HCT116 (cell line): Measurements from ENCODE around the gene EYA2. TPM values are rescaled to one million over a fixed set of nuclear protein-coding genes. Genes with fewer than 3 reads are reported as not detected.

Source experiments
- ATAC-seq: fragments of 200-7000 bp; cut with Tn5 transposase; 2 replicates; pipeline ENCODE4 v1.9.1; 2020; ENCODE audit warnings: mild to moderate bottlenecking, moderate library complexity
- BruUV-seq: library from RNA; stranded (reverse); fragments of 400-500 nt; replicated peaks from 2 replicates; lab custom pipeline; 2021; lab: Mats Ljungman, UMichigan
- CTCF ChIA-PET: fragments of 300-600 bp; sonication (Branson Sonifier 250); formaldehyde crosslinking; loops from one replicate; lab custom pipeline; 2021; ENCODE audit warnings: antibody characterized with exemption; lab: Charles Lee
- POLR2A ChIA-PET: fragments of 300-600, 350-600 bp; sonication (Branson Sonifier 250); formaldehyde crosslinking; loops from one replicate; lab custom pipeline; 2021; ENCODE audit warnings: antibody characterized with exemption; lab: Charles Lee
- RAD21 ChIA-PET, 2 experiments: fragments of 300-600 bp; sonication (Branson Sonifier 250); formaldehyde crosslinking; loops; one replicate each; lab custom pipeline; 2023; ENCODE audit warnings: low total read pairs in 2 of 2; ENCODE audit not compliant: uncharacterized antibody in 2 of 2, unreplicated experiment in 2 of 2, low non-redundant PET in 1 of 2; lab: Charles Lee
- DNase-seq: peaks from one replicate; pipeline ENCODE4 v3.0.0-alpha.2; 2010; ENCODE audit warnings: low read depth, low spot score
- H2AFZ ChIP-seq: fragments of 200-600 bp; shearing (Covaris generic), sonication (generic); 2 replicates; pipeline ENCODE4 v1.6.1; 2017; ENCODE audit warnings: low read depth, mixed run types, mixed read lengths, antibody characterized with exemption, low read length; ENCODE audit not compliant: poor library complexity, severe bottlenecking
- H3K27ac ChIP-seq: 2 replicates; pipeline ENCODE4 v1.5.1; 2012; ENCODE audit warnings: low read depth, low read length
- H3K27me3 ChIP-seq: fragments of 200-600 bp; sonication (generic); 2 replicates; pipeline ENCODE4 v1.6.1; 2016; ENCODE audit warnings: mixed run types, low read length, mixed read lengths; ENCODE audit not compliant: insufficient read depth
- H3K36me3 ChIP-seq, 2 experiments: fragments of 200-500 bp in 1 of 2; fragments of 200-600 bp in 1 of 2; sonication (Bioruptor generic) in 1 of 2; sonication (generic) in 1 of 2; 2 replicates each; pipeline versions ENCODE4 v1.5.1 to v1.6.1; 2014 to 2016; ENCODE audit warnings: low read length in 2 of 2, inconsistent platforms in 1 of 2, mixed read lengths in 1 of 2, mixed run types in 1 of 2; ENCODE audit not compliant: insufficient read depth in 2 of 2, control insufficient read depth in 1 of 2
- H3K4me1 ChIP-seq, 2 experiments: fragments of 200-600 bp in 1 of 2; sonication (generic) in 1 of 2; 2 replicates each; pipeline versions ENCODE4 v1.5.1 to v1.6.1; 2012 to 2017; ENCODE audit warnings: low read length in 2 of 2, inconsistent platforms in 1 of 2, mild to moderate bottlenecking in 1 of 2, mixed read lengths in 1 of 2, mixed run types in 1 of 2, moderate library complexity in 1 of 2; ENCODE audit not compliant: insufficient read depth in 2 of 2, control insufficient read depth in 1 of 2
- H3K4me2 ChIP-seq: fragments of 200-600 bp; sonication (generic); 2 replicates; pipeline ENCODE4 v1.6.1; 2017; ENCODE audit warnings: mixed run types, low read length, mixed read lengths
- H3K4me3 ChIP-seq, 2 experiments: fragments of 200-600 bp in 1 of 2; sonication (generic) in 1 of 2; replicated peaks in 1 of 2; 2 replicates each; pipeline ENCODE4 v1.5.1; 2011 to 2016; ENCODE audit warnings: low read length in 2 of 2, control low read depth in 1 of 2, low read depth in 1 of 2, mild to moderate bottlenecking in 1 of 2, mixed read lengths in 1 of 2, mixed run types in 1 of 2
- H3K79me2 ChIP-seq: fragments of 200-600 bp; sonication (generic); 2 replicates; pipeline ENCODE4 v1.6.1; 2017; ENCODE audit warnings: mild to moderate bottlenecking, mixed run types, low read length, moderate library complexity, mixed read lengths; ENCODE audit not compliant: insufficient read depth
- H3K9ac ChIP-seq: fragments of 200-600 bp; sonication (generic); 2 replicates; pipeline ENCODE4 v1.6.1; 2016; ENCODE audit warnings: low read length, mixed read lengths
- H3K9me2 ChIP-seq: fragments of 200-600 bp; sonication (generic), shearing (Covaris generic); 2 replicates; pipeline ENCODE4 v1.6.1; 2017; ENCODE audit warnings: mixed run types, mild to moderate bottlenecking, moderate library complexity; ENCODE audit not compliant: insufficient read depth
- H3K9me3 ChIP-seq, 2 experiments: fragments of 200-500 bp in 1 of 2; fragments of 200-600 bp in 1 of 2; sonication (Bioruptor generic) in 1 of 2; sonication (generic) in 1 of 2; 2 replicates each; pipeline ENCODE4 v1.6.1; 2014 to 2017; ENCODE audit warnings: low read length in 2 of 2, mixed read lengths in 2 of 2, inconsistent platforms in 1 of 2, low read depth in 1 of 2, mild to moderate bottlenecking in 1 of 2, mixed run types in 1 of 2, moderate library complexity in 1 of 2; ENCODE audit not compliant: control insufficient read depth in 1 of 2, insufficient read depth in 1 of 2
- H4K20me1 ChIP-seq: fragments of 200-600 bp; sonication (generic), shearing (Covaris generic); 2 replicates; pipeline ENCODE4 v1.6.1; 2017; ENCODE audit warnings: mixed run types, mild to moderate bottlenecking, moderate library complexity; ENCODE audit not compliant: insufficient read depth
- CBX3 ChIP-seq: IDR thresholded peaks from 2 replicates; pipeline ENCODE4 v1.6.1; 2012; ENCODE audit warnings: low read depth
- CEBPB ChIP-seq: IDR thresholded peaks from 2 replicates; pipeline ENCODE4 v1.6.1; 2012; ENCODE audit warnings: low read depth
- EGR1 ChIP-seq: IDR thresholded peaks from 2 replicates; pipeline ENCODE4 v1.6.1; 2012; ENCODE audit warnings: low read depth
- ELF1 ChIP-seq: IDR thresholded peaks from 2 replicates; pipeline ENCODE4 v1.6.1; 2012; ENCODE audit warnings: low read depth, borderline replicate concordance
- EZH2 ChIP-seq: fragments of 200-600 bp; sonication (generic); IDR thresholded peaks from 2 replicates; pipeline ENCODE4 v1.6.1; 2017; ENCODE audit warnings: antibody characterized with exemption, mixed run types
- EZH2phosphoT487 ChIP-seq: fragments of 200-600 bp; IDR thresholded peaks from 2 replicates; pipeline ENCODE4 v1.6.1; 2018; ENCODE audit warnings: antibody characterized with exemption, borderline replicate concordance
- JUND ChIP-seq: IDR thresholded peaks from 2 replicates; pipeline ENCODE4 v1.6.1; 2012
- POLR2A ChIP-seq: IDR thresholded peaks from 2 replicates; pipeline ENCODE4 v1.7.0; 2011; ENCODE audit warnings: borderline replicate concordance; ENCODE audit not compliant: insufficient read depth, insufficient read length; ENCODE audit errors: extremely low read depth
- RAD21 ChIP-seq: IDR thresholded peaks from 2 replicates; pipeline ENCODE4 v1.6.1; 2012; ENCODE audit warnings: low read depth, mild to moderate bottlenecking
- SIN3A ChIP-seq: IDR thresholded peaks from 2 replicates; pipeline ENCODE4 v1.6.1; 2012; ENCODE audit warnings: low read depth
- SP1 ChIP-seq: IDR thresholded peaks from 2 replicates; pipeline ENCODE4 v1.6.1; 2012; ENCODE audit warnings: low read depth
- SRF ChIP-seq: IDR thresholded peaks from 2 replicates; pipeline ENCODE4 v1.6.1; 2012; ENCODE audit warnings: low read depth
- TCF7L2 ChIP-seq: IDR thresholded peaks from 2 replicates; pipeline ENCODE4 v1.7.0; 2011; ENCODE audit warnings: borderline replicate concordance, inconsistent platforms; ENCODE audit not compliant: insufficient read depth, insufficient read length; ENCODE audit errors: extremely low read depth
- YY1 ChIP-seq: IDR thresholded peaks from 2 replicates; pipeline ENCODE4 v1.6.1; 2011; ENCODE audit warnings: low read length, low read depth, moderate library complexity, mild to moderate bottlenecking; ENCODE audit not compliant: insufficient replicate concordance; ENCODE audit errors: extremely low read depth
- ZNF274 ChIP-seq: fragments of 200-500 bp; sonication (Bioruptor generic); IDR thresholded peaks from 2 replicates; pipeline ENCODE4 v1.6.1; 2014; ENCODE audit warnings: mild to moderate bottlenecking, low read depth, low read length, inconsistent platforms
- intact Hi-C: fragments of 100-400 bp; cut with micrococcal nuclease; formaldehyde crosslinking; loops from 2 replicates; pipeline ENCODE4 v1.10.0; 2022
- total RNA-seq: library from RNA; stranded (reverse); gene quantifications from one replicate; pipeline ENCODE4 v1.2.1, GENCODE V29; 2021; ENCODE audit not compliant: unreplicated experiment
- TF ChIP-seq, protein P1 (sequence below): IDR thresholded peaks from 2 replicates; pipeline ENCODE4 v1.6.1; 2012
- TF ChIP-seq, protein P2 (sequence below), 3 experiments: fragments of 200-600 bp in 1 of 3; sonication (generic) in 1 of 3; IDR thresholded peaks in 2 of 3; conservative IDR thresholded peaks in 1 of 3; 2 replicates each; pipeline ENCODE4 v1.5.1; 2012 to 2017; ENCODE audit warnings: low read depth in 2 of 3, low read length in 2 of 3, antibody characterized with exemption in 1 of 3, borderline replicate concordance in 1 of 3, control low read depth in 1 of 3, mild to moderate bottlenecking in 1 of 3, mixed read lengths in 1 of 3, mixed run types in 1 of 3, moderate library complexity in 1 of 3; ENCODE audit not compliant: insufficient read depth in 1 of 3
- TF ChIP-seq, protein P3 (sequence below): IDR thresholded peaks from 2 replicates; pipeline ENCODE4 v1.6.1; 2012
- TF ChIP-seq, protein P4 (sequence below): IDR thresholded peaks from 2 replicates; pipeline ENCODE4 v1.6.1; 2012; ENCODE audit warnings: low read depth
- TF ChIP-seq, protein P5 (sequence below): IDR thresholded peaks from 2 replicates; pipeline ENCODE4 v1.6.1; 2011; ENCODE audit warnings: mild to moderate bottlenecking, low read length, moderate library complexity; ENCODE audit not compliant: insufficient replicate concordance; ENCODE audit errors: extremely low read depth

The EYA2 gene
- total RNA-seq, 1 experiment from 2014 or later: not detected

DNA sequence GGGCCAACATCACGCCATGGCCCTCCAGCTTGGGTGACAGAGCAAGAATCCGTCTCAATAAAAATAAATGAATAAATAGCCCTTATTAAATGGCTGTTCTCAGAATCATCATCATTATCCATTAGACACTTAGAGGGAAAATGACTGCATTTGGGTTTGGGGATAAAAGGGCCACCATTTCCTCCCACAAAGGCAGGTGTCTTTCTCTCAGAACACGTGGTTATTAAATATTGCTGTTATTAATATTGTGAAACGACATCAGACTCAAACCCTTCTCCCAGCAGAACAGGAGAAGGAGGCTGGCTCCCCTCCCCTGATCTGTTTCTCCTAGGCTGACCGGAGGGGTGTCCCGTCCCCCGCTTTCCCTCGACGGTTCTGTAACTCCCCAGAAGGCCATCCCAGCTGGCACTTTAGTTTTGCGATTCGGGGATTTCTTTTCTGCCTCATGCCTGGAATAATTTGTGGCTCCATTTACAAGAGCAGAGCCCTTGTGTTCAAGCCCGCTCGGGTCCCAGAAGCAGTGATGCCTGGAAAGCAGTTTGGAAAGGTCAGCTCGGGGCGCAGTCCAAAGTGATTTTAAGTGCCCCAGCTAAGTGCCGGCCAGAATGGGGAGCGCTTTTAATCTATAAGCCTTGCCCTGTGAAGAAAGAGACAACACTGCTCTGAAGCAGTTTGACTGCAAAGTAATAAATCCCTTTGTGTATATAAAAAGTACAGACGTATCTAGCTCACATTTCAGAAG is 41.9 kb downstream of the EYA2 start:
- no peak overlapping the region for H2AFZ ChIP-seq
- H3K9ac ChIP-seq: no peak overlapping the region
- no peaks in the 10 kb centered on the region for H3K9me3 ChIP-seq
- RAD21 ChIA-PET: no interaction called here
- H3K9me2 ChIP-seq: no peaks in the 10 kb centered on the region
- POLR2A ChIA-PET: no interaction called here
- TF ChIP-seq, protein P1, sequence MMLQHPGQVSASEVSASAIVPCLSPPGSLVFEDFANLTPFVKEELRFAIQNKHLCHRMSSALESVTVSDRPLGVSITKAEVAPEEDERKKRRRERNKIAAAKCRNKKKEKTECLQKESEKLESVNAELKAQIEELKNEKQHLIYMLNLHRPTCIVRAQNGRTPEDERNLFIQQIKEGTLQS: no peak
- TF ChIP-seq SRF: no peak
- TF ChIP-seq, protein P2, sequence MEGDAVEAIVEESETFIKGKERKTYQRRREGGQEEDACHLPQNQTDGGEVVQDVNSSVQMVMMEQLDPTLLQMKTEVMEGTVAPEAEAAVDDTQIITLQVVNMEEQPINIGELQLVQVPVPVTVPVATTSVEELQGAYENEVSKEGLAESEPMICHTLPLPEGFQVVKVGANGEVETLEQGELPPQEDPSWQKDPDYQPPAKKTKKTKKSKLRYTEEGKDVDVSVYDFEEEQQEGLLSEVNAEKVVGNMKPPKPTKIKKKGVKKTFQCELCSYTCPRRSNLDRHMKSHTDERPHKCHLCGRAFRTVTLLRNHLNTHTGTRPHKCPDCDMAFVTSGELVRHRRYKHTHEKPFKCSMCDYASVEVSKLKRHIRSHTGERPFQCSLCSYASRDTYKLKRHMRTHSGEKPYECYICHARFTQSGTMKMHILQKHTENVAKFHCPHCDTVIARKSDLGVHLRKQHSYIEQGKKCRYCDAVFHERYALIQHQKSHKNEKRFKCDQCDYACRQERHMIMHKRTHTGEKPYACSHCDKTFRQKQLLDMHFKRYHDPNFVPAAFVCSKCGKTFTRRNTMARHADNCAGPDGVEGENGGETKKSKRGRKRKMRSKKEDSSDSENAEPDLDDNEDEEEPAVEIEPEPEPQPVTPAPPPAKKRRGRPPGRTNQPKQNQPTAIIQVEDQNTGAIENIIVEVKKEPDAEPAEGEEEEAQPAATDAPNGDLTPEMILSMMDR (IDR thresholded peaks at IDR 0.05 in 2 of 3, conservative IDR thresholded peaks at IDR 0.05 in 1 of 3; ENCODE audit: borderline replicate concordance in 1 of 3, insufficient read depth in 1 of 3, low read depth in 2 of 3, low read length in 2 of 3): no peak
- TF ChIP-seq EZH2phosphoT487: no peak
- TF ChIP-seq, protein P3, sequence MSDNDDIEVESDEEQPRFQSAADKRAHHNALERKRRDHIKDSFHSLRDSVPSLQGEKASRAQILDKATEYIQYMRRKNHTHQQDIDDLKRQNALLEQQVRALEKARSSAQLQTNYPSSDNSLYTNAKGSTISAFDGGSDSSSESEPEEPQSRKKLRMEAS: no peak
- no peak for TF ChIP-seq JUND
- no peak for TF ChIP-seq CEBPB
- TF ChIP-seq, protein P4, sequence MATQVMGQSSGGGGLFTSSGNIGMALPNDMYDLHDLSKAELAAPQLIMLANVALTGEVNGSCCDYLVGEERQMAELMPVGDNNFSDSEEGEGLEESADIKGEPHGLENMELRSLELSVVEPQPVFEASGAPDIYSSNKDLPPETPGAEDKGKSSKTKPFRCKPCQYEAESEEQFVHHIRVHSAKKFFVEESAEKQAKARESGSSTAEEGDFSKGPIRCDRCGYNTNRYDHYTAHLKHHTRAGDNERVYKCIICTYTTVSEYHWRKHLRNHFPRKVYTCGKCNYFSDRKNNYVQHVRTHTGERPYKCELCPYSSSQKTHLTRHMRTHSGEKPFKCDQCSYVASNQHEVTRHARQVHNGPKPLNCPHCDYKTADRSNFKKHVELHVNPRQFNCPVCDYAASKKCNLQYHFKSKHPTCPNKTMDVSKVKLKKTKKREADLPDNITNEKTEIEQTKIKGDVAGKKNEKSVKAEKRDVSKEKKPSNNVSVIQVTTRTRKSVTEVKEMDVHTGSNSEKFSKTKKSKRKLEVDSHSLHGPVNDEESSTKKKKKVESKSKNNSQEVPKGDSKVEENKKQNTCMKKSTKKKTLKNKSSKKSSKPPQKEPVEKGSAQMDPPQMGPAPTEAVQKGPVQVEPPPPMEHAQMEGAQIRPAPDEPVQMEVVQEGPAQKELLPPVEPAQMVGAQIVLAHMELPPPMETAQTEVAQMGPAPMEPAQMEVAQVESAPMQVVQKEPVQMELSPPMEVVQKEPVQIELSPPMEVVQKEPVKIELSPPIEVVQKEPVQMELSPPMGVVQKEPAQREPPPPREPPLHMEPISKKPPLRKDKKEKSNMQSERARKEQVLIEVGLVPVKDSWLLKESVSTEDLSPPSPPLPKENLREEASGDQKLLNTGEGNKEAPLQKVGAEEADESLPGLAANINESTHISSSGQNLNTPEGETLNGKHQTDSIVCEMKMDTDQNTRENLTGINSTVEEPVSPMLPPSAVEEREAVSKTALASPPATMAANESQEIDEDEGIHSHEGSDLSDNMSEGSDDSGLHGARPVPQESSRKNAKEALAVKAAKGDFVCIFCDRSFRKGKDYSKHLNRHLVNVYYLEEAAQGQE: no peak
- TF ChIP-seq EZH2: no peak
- no peak for TF ChIP-seq ELF1
- TF ChIP-seq SIN3A: no peak
- TF ChIP-seq RAD21: no peak
- no peak for TF ChIP-seq TCF7L2
- TF ChIP-seq CBX3: no peak
- no peak for TF ChIP-seq ZNF274
- no peak for TF ChIP-seq EGR1
- TF ChIP-seq SP1: no peak
- TF ChIP-seq YY1: no peak
- TF ChIP-seq POLR2A: no peak
- TF ChIP-seq, protein P5, sequence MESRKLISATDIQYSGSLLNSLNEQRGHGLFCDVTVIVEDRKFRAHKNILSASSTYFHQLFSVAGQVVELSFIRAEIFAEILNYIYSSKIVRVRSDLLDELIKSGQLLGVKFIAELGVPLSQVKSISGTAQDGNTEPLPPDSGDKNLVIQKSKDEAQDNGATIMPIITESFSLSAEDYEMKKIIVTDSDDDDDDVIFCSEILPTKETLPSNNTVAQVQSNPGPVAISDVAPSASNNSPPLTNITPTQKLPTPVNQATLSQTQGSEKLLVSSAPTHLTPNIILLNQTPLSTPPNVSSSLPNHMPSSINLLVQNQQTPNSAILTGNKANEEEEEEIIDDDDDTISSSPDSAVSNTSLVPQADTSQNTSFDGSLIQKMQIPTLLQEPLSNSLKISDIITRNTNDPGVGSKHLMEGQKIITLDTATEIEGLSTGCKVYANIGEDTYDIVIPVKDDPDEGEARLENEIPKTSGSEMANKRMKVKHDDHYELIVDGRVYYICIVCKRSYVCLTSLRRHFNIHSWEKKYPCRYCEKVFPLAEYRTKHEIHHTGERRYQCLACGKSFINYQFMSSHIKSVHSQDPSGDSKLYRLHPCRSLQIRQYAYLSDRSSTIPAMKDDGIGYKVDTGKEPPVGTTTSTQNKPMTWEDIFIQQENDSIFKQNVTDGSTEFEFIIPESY: no peak
- no TSS peak for BruUV-seq
- no peak for DNase-seq
- no peaks in the 10 kb centered on the region for H3K79me2 ChIP-seq
- peaks cover 0 to 11% of the 10 kb centered on the region in 2 experiments; a peak in 2 of 4 replicates for H3K4me1 ChIP-seq
- no peaks in the 10 kb centered on the region for H4K20me1 ChIP-seq
- H3K4me2 ChIP-seq: no peak overlapping the region
- no peak for ATAC-seq
- H3K4me3 ChIP-seq: no peak overlapping the region
- intact Hi-C loops: no loop called here
- H3K27me3 ChIP-seq: peaks cover 6% of the 10 kb centered on the region; the same call in 1 of the 2 replicates
- CTCF ChIA-PET: interaction anchor here (0.6 kb wide), 1 partner anchor 554 kb away, joined by 4 read pairs; no protein-coding TSS in a partner anchor
- no peak overlapping the region for H3K27ac ChIP-seq
- no peaks in the 10 kb centered on the region for H3K36me3 ChIP-seq
